HG02763 (cell line): ENCODE results near the gene SPPL2B.

Source experiments
- ATAC-seq: cut with Tn5 transposase; IDR thresholded peaks from one replicate; pipeline ENCODE4 v1.9.1; 2021; ENCODE audit warnings: mild to moderate bottlenecking, moderate library complexity; ENCODE audit not compliant: unreplicated experiment

The SPPL2B gene

GRCh38 chr19:2320939-2321338 is 7.5 kb upstream of the SPPL2B start:
- ATAC-seq, result no peak

- no peak for ATAC-seq
These were observed 6.8 kb upstream of the SPPL2B start for GRCh38 chr19:2321565-2322283.

- ATAC-seq, result no peak
These were observed 4.8 kb upstream of the SPPL2B start for GRCh38 chr19:2323707-2324106.

GRCh38 chr19:2324220-2324948 is 4.1 kb upstream of the SPPL2B start:
- no peak for ATAC-seq

GRCh38 chr19:2325281-2326046 is 3.0 kb upstream of the SPPL2B start:
- no peak for ATAC-seq

GRCh38 chr19:2326699-2327360 is 1.7 kb upstream of the SPPL2B start:
- ATAC-seq, result no peak

GRCh38 chr19:2327773-2328400 is 597 bp upstream of the SPPL2B start:
- ATAC-seq, result no peak

- ATAC-seq, result no peak
These were observed 630 bp downstream of the SPPL2B start for GRCh38 chr19:2329149-2329478.

- ATAC-seq, result no peak
These were observed 1.0 kb downstream of the SPPL2B start for GRCh38 chr19:2329501-2329916.

GRCh38 chr19:2330255-2330631 is 1.8 kb downstream of the SPPL2B start:
- no peak for ATAC-seq

GRCh38 chr19:2330632-2331284 is 2.3 kb downstream of the SPPL2B start:
- ATAC-seq, result no peak

GRCh38 chr19:2331601-2332246 is 3.2 kb downstream of the SPPL2B start:
- no peak for ATAC-seq

GRCh38 chr19:2332341-2333026 is 4.0 kb downstream of the SPPL2B start:
- no peak for ATAC-seq

- ATAC-seq, result no peak
These were observed 4.7 kb downstream of the SPPL2B start for GRCh38 chr19:2333027-2333806.

GRCh38 chr19:2333807-2334211 is 5.3 kb downstream of the SPPL2B start:
- no peak for ATAC-seq

GRCh38 chr19:2334426-2334825 is 5.9 kb downstream of the SPPL2B start:
- ATAC-seq, result no peak

- ATAC-seq, result no peak
These were observed 6.7 kb downstream of the SPPL2B start for GRCh38 chr19:2334986-2335846.

- ATAC-seq, result no peak
These were observed 7.4 kb downstream of the SPPL2B start for GRCh38 chr19:2335848-2336247.
